ENCODE measurements around the gene MAGED1. TPM values are rescaled to one million over a fixed set of nuclear protein-coding genes. Genes with fewer than 3 reads are reported as not detected.

The MAGED1 gene
- total and polyA plus RNA-seq, 2 donors (not counting 1 experiment from before 2014, with no cell fraction given), result 72.0 to 390 TPM

DNA sequence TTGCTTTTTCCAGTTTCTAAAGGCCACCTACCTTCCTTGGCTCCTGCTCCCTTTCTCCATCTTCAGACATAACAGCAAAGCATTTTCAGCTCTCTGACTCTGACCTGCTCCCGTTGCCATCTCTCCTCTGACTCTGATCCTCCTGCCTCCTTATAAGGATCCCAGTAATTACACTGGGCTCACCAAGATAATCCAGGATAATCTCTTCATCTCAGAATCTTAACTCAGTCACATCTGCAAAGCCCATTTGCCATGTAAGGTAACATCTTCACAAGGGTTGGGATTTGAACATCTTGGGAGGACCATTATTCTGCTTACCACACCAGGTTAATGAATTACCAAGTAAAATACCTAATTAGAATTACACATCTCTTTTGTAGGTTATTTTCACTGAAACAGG lies 41.3 kb upstream of the MAGED1 start:
- Histone ChIP-seq H2AFZ (ENCODE audit: low read length) (no peak overlapping the region), H3K27me3 (ENCODE audit: control insufficient read depth, insufficient read depth, low read length) (no peaks in the 10 kb centered on the region), H3K79me2 (ENCODE audit: control insufficient read depth, insufficient read depth, low read length) (no peaks in the 10 kb centered on the region), H3K36me3 (ENCODE audit: control insufficient read depth, insufficient read depth, low read length) (no peaks in the 10 kb centered on the region), H3K9me3 (ENCODE audit: control insufficient read depth, insufficient read depth, low read depth, low read length) (no peaks in the 10 kb centered on the region), H3K27ac (ENCODE audit: insufficient read depth, low read length) (no peak overlapping the region), H3K4me3 (replicated peaks in 1 of 4; ENCODE audit: control extremely low read depth in 1 of 4, insufficient read depth in 1 of 4, low read depth in 3 of 4, low read length in 4 of 4) (no peak overlapping the region), H4K20me1 (ENCODE audit: control insufficient read depth, extremely low read depth, insufficient read depth, low read length) (no peaks in the 10 kb centered on the region), H3K4me2 (ENCODE audit: extremely low read depth, insufficient read depth, low read length) (no peak overlapping the region), H3K9ac (ENCODE audit: insufficient read depth, low read length) (no peak overlapping the region), H3K4me1 (ENCODE audit: control insufficient read depth, extremely low read depth, insufficient read depth, low read length) (no peaks in the 10 kb centered on the region)
- DNase-seq (ENCODE audit: low read depth in 2 of 2), result no peak
- TF ChIP-seq EZH2 (IDR thresholded peaks at IDR 0.05; ENCODE audit: low read length, missing control alignments), result no peak

DNA sequence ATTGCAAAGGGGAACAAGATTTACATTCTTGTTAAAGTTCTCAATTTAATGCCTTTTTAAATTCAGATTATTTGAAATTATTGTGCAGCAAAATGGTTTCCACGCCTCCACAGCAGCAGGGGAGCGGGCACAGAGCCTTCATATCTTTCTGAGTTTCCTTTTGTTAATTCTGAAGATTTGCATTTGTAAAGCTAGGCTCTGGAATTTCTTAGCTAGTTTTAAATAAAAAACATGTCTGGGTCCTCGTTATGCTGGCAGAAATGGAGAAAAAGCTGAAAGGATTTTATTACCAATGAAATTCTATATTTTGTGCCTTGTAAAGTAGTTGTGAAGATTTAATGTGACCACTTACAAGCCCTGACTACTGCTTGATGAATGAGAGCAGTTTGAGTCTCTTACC lies 40.8 kb upstream of the MAGED1 start:
- H3K9ac ChIP-seq (ENCODE audit: insufficient read depth, low read length), result no peak overlapping the region
- H3K4me2 ChIP-seq (ENCODE audit: extremely low read depth, insufficient read depth, low read length), result no peak overlapping the region
- H3K79me2 ChIP-seq (ENCODE audit: control insufficient read depth, insufficient read depth, low read length), result no peaks in the 10 kb centered on the region
- H4K20me1 ChIP-seq (ENCODE audit: control insufficient read depth, extremely low read depth, insufficient read depth, low read length), result no peaks in the 10 kb centered on the region
- DNase-seq (ENCODE audit: low read depth in 2 of 2), result no peak
- H3K27me3 ChIP-seq (ENCODE audit: control insufficient read depth, insufficient read depth, low read length), result no peaks in the 10 kb centered on the region
- H3K27ac ChIP-seq (ENCODE audit: insufficient read depth, low read length), result no peak overlapping the region
- no peaks in the 10 kb centered on the region for H3K36me3 ChIP-seq (ENCODE audit: control insufficient read depth, insufficient read depth, low read length)
- TF ChIP-seq, protein P1, sequence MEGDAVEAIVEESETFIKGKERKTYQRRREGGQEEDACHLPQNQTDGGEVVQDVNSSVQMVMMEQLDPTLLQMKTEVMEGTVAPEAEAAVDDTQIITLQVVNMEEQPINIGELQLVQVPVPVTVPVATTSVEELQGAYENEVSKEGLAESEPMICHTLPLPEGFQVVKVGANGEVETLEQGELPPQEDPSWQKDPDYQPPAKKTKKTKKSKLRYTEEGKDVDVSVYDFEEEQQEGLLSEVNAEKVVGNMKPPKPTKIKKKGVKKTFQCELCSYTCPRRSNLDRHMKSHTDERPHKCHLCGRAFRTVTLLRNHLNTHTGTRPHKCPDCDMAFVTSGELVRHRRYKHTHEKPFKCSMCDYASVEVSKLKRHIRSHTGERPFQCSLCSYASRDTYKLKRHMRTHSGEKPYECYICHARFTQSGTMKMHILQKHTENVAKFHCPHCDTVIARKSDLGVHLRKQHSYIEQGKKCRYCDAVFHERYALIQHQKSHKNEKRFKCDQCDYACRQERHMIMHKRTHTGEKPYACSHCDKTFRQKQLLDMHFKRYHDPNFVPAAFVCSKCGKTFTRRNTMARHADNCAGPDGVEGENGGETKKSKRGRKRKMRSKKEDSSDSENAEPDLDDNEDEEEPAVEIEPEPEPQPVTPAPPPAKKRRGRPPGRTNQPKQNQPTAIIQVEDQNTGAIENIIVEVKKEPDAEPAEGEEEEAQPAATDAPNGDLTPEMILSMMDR (conservative IDR thresholded peaks at IDR 0.05 in 1 of 2, IDR thresholded peaks at IDR 0.05 in 1 of 2; ENCODE audit: low read depth in 1 of 2, low read length in 2 of 2), result no peak
- no peak for TF ChIP-seq EZH2 (IDR thresholded peaks at IDR 0.05; ENCODE audit: low read length, missing control alignments)
- H3K4me1 ChIP-seq (ENCODE audit: control insufficient read depth, extremely low read depth, insufficient read depth, low read length), result no peaks in the 10 kb centered on the region
- H3K9me3 ChIP-seq (ENCODE audit: control insufficient read depth, insufficient read depth, low read depth, low read length), result no peaks in the 10 kb centered on the region
- H3K4me3 ChIP-seq (replicated peaks in 1 of 4; ENCODE audit: control extremely low read depth in 1 of 4, insufficient read depth in 1 of 4, low read depth in 3 of 4, low read length in 4 of 4), result no peak overlapping the region
- no peak overlapping the region for H2AFZ ChIP-seq (ENCODE audit: low read length)

DNA sequence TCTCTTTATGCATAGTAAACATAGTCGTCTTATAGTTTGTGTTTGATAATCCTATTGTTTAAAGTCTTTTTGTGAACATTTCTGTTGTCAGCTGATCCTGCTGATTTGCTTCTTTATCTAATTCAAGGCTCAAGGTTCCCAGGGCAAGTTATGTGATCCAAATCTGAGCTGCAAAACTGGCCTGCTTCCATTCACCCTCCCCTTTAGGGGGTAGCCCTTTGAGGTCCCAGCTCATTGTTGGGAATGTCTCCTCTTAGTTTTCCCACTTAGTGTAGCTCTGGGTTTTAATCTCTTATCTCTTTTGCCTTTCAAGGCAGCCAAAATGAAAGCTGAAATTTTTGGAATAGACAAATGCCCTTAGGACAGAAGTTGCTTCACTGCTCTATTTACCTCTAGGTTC lies 40.2 kb upstream of the MAGED1 start:
- H3K4me3 ChIP-seq (replicated peaks in 1 of 4; ENCODE audit: control extremely low read depth in 1 of 4, insufficient read depth in 1 of 4, low read depth in 3 of 4, low read length in 4 of 4), result no peak overlapping the region
- H3K27ac ChIP-seq (ENCODE audit: insufficient read depth, low read length), result no peak overlapping the region
- H3K79me2 ChIP-seq (ENCODE audit: control insufficient read depth, insufficient read depth, low read length), result no peaks in the 10 kb centered on the region
- no peak for DNase-seq (ENCODE audit: low read depth in 2 of 2)
- H3K36me3 ChIP-seq (ENCODE audit: control insufficient read depth, insufficient read depth, low read length), result no peaks in the 10 kb centered on the region
- no peaks in the 10 kb centered on the region for H4K20me1 ChIP-seq (ENCODE audit: control insufficient read depth, extremely low read depth, insufficient read depth, low read length)
- H3K27me3 ChIP-seq (ENCODE audit: control insufficient read depth, insufficient read depth, low read length), result no peaks in the 10 kb centered on the region
- no peak overlapping the region for H3K9ac ChIP-seq (ENCODE audit: insufficient read depth, low read length)
- no peaks in the 10 kb centered on the region for H3K9me3 ChIP-seq (ENCODE audit: control insufficient read depth, insufficient read depth, low read depth, low read length)
- no peaks in the 10 kb centered on the region for H3K4me1 ChIP-seq (ENCODE audit: control insufficient read depth, extremely low read depth, insufficient read depth, low read length)
- H2AFZ ChIP-seq (ENCODE audit: low read length), result no peak overlapping the region
- TF ChIP-seq, protein P1 (conservative IDR thresholded peaks at IDR 0.05 in 1 of 2, IDR thresholded peaks at IDR 0.05 in 1 of 2; ENCODE audit: low read depth in 1 of 2, low read length in 2 of 2), result no peak
- TF ChIP-seq EZH2 (IDR thresholded peaks at IDR 0.05; ENCODE audit: low read length, missing control alignments), result no peak
- H3K4me2 ChIP-seq (ENCODE audit: extremely low read depth, insufficient read depth, low read length), result no peak overlapping the region
